NCI-H2196 treated with DMSO at 0.1 percent for 48 hours (cell line): ENCODE data around the gene CTH.
"Not testable (repeated sequence)": the region's sequence is repeated elsewhere in the genome, so short reads cannot be mapped to it uniquely, and the experiment has no call there.

ENCODE experiments used
- DNase-seq: peaks from one replicate; lab custom pipeline; 2025; ENCODE audit not compliant: unreplicated experiment; lab: John Stamatoyannopoulos, UW

Gene CTH

DNA sequence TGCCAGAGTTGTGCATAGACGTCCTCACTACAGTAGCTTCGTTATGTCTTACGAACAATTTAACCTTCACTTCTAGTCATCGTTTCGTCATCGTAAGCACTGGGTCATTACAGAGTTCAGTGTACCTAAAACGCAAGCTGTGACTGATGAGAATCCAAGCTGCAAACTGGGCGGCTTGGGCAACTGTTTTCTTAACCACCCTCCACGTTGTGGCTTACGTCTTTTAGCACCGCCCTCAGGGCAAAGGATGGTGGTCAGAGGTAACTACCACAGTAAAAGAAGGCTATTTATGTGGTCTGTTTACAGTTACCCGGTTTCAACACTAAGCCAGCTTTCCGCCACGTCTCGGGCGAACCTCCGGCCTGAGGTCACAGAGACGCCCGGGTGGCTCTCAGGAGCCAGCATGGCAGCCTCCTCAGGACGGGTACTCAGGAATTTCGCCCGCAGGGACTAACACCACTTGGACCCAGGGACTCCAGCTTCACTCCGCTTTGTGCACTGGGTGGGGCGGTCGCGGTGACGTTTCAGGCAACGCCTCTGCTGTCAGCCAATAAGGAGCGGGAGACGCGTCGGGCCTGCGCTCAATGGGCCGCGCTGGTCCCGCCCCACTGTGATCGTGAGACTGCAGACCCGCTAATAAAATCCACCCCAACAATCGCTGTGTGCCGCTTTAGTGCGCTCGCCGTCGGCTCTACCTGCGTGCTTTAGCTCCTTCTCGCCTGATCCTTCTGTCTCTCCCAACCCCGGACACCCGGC is at the start of gene CTH:
CTH (plus strand) TSS at position 665 of the 756 bp plus-strand sequence. CDS start 148 bp downstream, outside the sequence.
- DNase-seq = peak; percentile 87

DNA sequence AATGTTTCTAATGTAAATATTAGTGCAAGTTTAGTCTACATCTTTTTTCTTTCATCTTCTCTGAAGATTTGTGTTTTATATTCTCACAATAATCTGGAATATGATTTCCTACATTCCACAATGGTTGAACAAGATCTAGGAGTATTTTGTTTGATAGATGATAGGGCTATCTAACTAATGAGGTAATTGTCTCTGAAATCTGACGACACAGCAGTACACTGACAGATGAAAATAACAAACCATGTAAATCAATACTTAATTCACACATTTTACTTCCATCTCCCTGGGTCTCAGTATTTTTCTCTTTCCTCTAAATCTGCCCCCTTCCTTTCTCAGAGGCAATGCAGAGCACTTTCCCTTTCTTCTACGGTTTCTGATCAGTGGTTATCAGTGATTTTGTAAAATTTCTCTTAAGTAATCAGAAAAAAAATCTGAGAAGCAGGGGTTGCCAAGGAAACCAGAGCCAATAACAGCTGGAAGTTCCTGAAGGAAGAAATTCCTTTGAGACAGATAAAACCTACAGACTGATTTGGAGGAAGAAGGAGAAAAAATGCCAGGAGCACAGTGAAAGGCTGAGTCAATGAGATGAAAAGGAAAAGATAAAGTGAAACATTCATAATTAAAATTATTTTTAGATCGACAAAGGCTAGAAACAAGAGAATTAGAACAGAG is 49.2 kb upstream of the CTH start:
- no peak for DNase-seq

DNA sequence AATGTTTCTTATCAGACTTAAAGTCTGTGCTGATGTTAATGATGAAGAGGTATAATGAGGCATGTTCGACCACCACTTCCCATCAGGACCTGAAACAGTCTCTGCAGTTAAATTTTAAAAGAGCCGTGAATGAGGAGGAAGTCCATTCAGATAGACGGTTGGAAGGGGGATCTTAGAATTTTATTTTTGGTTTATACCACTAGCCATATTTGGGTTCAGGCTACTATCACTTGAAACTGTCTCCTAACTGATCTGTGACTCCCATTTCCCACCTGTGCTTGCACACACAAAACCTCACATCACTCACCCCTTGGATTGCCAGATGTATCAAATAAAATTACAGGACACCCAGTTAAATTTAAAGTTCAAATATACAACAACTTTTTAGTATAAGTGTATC is 46.6 kb upstream of the CTH start:
- DNase-seq = no peak

DNA sequence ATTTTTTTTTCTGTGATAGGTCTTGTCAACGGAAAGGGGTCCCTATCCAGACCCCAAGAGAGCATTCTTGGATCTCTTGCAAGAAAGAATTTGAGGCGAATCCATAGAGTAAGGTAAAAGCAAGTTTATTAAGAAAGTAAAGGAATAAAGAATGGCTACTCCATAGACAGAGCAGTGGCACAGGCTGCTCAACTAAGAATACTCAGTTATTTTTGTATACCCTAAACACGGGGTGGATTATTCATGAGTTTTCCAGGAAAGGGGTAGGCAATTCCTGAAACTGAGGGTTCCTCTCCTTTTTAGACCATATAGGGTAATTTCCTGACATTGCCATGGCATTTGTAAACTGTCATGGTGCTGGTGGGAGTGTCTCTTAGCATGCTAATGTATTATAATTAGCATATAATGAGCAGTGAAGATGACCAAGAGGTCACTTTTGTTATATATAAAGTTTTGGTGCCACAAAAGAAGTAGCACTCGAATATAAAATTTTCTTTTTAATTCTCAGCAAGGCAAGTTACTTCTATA is 44.6 kb upstream of the CTH start:
- not testable (repeated sequence) for DNase-seq

DNA sequence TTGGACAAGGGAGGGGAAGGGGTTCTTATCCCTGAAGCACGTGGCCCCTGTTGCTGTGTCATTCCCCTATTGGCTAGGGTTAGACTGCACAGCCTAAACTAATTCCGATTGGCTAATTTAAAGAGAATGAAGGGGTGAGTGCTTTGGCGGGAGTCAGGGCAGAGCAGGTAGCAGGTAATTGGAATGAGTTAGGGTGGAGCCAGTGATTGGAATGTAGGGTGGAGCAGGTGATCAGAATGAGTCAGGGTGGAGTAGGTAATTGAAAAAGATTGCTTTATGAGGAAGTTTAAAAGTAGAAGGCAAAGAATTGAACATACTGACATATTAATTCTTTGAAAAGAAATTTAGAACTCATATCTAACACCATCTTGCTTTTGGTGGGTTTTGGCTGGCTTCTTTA is 44.1 kb upstream of the CTH start:
- not testable (repeated sequence) for DNase-seq

DNA sequence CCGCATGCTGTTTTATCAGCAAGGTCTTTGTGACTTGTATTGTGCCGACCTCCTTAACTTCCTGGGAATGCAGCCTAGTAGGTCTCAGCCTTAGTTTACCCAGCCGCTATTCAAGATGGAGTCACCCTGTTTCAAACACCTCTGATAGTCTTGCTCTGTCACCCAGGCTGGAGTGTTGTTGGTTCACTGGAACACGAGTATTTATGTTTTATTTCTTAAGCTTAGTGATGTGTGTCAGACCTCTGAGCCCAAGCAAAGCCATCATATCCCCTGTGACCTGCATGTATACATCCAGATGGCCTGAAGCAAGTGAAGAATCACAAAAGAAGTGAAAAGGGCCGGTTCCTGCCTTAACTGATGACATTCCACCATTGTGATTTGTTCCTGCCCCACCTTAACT is 43.7 kb upstream of the CTH start:
- not testable (repeated sequence) for DNase-seq

DNA sequence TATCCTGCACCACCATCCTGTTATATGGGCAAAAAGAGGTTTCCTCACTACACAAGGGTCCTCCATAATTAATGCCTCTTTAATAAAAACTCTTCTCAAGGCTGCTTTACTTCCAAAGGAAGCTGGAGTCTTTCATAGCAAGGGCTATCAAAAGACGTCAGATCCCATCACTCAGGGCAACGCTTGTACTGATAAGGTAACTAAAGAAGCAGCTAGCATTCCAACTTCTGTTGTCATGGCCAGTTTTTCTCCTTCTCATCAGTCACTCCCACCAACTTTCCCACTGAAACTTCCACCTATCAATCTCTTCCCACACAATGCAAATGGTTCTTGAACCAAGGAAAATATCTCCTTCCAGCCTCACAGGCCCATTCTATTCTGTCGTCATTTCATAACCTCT is 39.5 kb upstream of the CTH start:
- not testable (repeated sequence) for DNase-seq

DNA sequence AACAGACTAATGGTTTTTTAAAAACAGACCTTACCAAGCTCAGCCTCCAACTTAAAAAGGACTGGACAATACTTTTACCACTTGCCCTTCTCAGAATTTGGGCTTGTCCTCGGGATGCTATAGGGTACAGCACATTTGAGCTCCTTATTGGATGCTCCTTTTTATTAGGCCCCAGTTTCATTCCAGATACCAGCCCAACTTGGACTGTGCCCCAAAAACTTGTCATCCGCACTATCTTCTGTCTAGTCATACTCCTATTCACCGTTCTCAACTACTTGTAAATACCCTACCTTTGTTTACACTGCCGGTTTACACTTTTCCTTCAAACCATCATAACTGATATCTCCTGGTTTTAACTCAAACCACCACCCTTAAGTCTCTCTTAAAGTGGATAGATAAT is 38.6 kb upstream of the CTH start:
- DNase-seq = no peak

DNA sequence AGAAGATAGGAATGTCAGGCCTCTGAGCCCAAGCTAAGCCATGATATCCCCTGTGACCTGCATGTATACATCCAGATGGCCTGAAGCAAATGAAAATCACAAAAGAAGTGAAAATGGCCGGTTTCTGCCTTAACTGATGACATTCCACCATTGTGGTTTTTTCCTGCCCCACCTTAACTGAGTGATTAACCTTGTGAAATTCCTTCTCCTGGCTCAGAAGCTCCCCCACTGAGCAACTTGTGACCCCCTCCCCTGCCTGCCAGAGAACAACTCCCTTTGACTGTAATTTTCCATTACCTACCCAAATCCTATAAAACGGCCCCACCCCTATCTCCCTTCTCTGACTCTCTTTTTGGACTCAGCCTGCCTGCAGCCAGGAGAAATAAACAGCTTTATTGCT is 37.5 kb upstream of the CTH start:
- not testable (repeated sequence) for DNase-seq

DNA sequence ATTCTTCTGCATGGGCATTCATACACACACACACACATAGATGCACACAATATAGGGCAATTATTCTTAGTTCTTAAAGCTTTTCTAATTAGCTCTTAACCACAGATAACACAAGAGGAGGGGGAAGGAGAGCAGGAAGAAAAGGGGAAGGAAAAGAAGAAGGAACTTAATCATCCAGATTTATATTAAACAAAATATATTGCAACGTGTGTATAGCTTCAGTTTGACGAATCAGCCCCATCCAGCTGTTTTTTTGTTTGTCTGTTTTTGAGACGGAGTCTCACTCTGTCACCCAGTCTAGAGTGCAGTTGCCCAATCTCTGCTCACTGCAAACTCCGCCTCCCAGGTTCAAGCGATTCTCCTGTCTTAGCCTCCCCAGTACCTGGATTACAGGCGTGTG is 34.9 kb upstream of the CTH start:
- DNase-seq = no peak

DNA sequence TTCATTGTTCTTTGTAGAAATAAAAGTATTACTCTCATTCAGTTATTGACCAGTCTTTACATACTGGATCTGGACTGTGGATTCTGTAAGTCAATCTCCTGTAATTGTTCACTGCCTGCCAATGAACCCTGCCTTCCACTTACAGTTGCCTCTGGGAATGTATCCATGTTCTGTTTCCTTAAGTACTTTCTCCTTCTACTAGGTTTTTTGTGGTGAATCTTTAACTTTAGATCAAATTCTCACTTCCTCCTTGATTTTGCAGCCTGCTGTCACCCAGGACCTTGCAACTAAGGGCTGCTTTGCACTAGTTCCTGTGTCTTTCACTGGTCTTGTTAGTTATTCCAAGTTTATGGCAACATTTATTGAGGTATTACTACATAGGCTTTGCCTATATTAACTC is 28.4 kb upstream of the CTH start:
- DNase-seq = no peak

DNA sequence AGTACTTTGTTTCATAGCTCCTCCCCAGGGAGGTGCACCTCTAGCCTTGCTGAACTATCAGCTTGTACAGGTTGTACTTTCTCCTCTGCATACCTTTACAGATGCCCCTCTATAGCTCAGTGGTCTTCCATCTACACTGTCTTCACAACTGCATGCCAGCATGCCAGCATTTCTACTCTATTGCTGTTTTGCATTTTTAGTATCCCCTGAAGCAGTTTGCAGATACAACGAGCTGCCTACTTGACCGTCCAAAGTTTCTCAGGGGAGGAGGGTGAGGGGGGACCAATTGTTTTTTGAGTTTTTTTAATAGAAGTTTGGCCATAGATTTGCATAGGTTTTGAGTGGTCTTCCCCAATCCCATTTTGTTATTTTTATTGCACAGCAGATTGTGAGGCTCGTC is 27.6 kb upstream of the CTH start:
- no peak for DNase-seq

DNA sequence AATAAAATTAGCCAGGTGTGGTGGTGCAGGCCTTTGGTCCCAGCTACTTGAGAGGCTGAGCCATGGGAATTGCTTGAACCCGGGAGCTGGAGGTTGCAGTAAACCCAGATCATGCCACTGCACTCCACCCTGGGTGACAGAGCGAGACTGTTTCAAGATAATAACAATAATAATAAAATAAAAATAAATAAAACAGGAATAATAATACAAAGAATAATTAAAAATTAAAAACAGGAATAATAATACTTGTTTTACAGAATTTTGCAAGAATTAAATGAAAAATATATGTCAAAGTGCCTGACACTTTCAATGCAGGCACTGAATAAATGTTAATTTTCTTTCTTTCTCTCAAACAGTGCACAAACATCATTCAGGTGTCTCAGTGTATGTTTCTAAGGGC is 26.5 kb upstream of the CTH start:
- DNase-seq = no peak

DNA sequence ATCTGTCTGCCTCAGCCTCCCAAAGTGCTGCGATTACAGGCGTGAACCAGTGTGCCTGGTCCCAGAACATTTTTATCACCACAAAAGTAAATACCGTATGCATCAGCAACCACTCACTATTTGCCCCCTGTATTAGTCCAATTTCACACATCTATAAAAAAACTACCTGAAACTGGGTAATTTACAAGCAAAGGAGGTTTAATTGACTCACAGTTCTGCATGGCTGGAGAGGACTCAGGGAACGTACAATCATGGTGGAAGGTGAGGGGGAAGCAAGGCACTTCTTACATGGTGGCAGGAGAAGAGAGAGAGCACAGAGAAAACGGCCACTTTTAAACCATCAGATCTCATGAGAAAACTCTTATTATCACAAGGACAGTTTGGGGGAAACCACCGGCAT is 25.6 kb upstream of the CTH start:
- DNase-seq = no peak

DNA sequence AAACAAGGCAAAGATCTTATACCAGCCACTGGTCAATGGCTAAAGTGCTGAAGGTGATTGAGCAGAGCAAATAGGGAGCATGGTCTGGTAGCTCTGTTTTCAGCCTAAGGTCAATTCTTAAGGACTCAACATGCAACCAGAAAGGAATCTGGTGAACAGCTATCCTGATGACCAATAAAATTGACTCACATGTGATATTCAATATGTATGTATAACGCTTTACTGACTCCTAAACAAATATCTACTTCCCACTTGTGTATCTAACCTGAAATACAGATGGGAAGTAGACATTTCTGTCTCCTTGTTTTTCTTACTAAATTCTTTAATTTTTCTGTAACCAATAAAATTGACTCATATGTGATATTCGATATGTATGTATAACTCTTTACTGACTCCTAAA is 24.9 kb upstream of the CTH start:
- DNase-seq = no peak

DNA sequence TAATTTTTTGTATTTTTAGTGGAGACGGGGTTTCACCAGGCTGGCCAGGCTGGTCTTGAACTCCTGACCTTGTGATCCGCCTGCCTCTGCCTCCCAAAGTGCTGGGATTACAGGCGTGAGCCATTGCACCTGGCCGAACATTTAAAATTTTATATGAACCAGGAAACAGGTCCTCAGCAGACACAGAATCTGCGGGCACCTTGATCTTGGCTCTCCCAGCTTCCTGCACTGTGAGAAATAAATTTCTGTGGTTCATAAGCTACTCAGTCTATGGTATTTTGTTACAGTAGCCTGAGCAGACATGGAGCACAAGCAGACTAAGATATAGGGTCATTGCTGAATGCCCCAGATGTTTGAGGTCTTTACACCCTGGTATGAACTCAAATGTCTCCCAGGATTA is 23.6 kb upstream of the CTH start:
- no peak for DNase-seq

DNA sequence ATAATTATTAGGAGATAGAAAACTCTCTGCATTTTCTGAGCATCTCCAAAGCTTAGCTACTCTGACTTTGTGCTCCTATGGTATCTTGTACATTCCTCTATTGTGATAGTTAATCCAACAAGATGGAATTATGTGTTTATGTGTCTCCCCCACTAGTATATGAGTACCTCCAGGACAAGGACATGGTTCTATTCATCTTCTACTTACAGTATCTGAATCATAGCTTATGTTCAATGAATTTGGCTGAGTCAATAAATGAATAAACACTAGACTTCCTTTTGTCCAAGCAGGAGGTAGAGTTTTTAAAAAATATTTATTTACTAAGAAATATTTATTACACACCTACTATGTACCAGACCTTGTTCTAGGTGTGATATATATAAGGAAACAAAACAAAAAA is 18.4 kb upstream of the CTH start:
- DNase-seq = no peak

DNA sequence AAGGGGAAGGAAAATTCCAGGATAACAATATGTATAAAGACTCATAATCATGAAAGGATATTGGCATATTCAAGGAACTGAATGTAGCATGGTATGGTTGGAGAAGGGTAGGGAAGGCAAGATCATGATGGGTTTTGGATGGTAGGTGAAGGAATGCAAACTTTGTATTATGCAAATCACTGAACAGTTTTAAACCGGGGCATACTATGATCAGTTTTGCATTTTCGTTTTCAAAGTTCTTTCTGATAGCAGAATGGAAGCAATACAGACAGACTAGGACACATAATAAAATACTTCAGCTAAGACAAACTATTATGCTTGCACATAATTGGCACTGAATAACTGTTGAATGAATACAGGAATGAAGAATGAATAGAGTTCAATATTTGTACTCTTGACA is 14.5 kb upstream of the CTH start:
- DNase-seq = no peak

DNA sequence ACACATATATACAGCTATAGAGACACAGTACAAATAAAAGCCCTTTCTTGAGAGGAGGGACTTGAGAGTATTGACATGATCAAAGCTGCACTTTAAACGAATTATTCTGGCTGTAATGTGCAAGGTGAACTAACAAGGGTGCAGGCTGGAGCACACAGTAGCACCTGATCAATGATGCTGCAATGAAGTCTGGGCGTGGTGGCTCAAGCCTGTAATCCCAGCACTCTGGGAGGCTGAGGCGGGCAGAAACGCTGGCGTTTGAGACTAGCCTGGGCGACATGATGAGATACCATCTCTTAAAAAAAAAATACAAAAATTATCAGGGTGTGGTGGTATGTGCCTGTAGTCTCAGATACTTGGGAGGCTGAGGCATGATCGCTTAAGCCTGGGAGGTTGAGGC is 14.1 kb upstream of the CTH start:
- no peak for DNase-seq

DNA sequence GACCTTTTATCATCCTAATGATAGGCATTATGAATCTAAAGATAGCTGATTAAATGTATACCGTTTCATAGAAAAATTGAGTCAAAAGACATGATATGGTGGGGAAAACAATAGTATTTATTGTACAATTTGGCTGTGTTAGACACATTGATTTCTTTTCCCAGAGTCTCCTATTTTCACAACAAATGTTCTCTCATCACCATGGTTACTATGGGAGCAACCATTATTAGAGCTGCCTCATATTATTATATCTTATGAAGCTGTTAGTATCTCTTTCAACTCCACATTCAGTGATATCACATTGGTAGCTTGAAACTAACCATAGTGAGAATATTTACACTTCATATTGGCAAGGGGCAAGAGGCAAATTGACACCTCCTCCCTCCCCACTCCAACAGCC is 10.7 kb upstream of the CTH start:
- DNase-seq = no peak

DNA sequence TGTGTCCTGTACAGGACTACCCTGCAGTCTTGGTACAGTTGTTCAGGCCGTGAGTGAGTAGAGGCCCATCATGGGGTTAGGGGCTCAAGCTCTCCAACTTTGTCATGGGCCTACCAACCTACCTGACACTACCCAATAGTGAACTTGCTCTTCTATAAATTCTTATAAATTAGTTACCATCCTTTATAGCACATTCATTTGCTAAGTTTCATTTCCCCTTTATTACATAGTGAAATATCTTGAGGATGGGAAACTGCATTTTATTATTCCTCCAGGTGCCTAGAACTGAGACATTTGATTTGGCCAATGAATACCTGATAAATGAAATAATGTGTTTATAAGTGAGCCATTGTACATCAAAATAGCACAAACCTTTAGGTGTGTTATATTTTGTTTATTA is 9.1 kb upstream of the CTH start:
- no peak for DNase-seq

DNA sequence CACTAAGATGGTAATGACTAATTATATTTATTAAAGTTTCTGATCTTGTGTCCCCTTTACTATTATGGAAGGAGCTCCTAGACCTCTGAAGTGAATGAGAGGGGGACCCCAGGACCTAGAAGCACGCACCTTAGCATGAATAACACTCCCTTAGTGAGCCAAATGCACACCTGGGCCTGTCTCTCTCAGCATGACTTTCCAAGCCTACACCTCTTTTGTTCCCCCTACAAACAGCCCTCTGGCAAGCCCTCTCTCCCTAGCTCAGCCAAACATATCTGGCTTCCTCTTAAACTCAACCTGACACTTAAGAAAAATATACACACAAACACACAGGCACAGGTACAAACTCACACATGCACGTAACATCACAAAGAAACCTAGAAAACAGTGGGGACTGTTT is 7.3 kb upstream of the CTH start:
- DNase-seq = no peak
